A549 (cell line): Measurements from ENCODE around the gene TRIM45. TPM values are rescaled to one million over a fixed set of nuclear protein-coding genes. Genes with fewer than 3 reads are reported as not detected.

Source experiments
- ATAC-seq, 2 experiments: fragments of 200-7000 bp in 1 of 2; fragments of >200 bp in 1 of 2; cut with Nextera tagmentation in 1 of 2; cut with Tn5 transposase in 1 of 2; 3 replicates each; pipeline versions ENCODE4 v1.8.0 to v1.9.1; 2018 to 2020; ENCODE audit warnings: mild to moderate bottlenecking in 1 of 2, moderate library complexity in 1 of 2
- CTCF ChIA-PET: fragments of 300-600 bp; sonication (Branson Sonifier 250); formaldehyde crosslinking; extraction: SDS; loops from one replicate; lab custom pipeline; 2021; ENCODE audit warnings: antibody characterized with exemption, inconsistent platforms; lab: Yijun Ruan, JAX
- POLR2A ChIA-PET: fragments of 350-600 bp; formaldehyde crosslinking; extraction: SDS; loops from one replicate; lab custom pipeline; 2021; ENCODE audit warnings: antibody characterized with exemption, inconsistent platforms; lab: Yijun Ruan, JAX
- DNase-seq, 2 experiments: peaks; one replicate each; pipeline versions ENCODE4 v3.0.0 to v3.0.0-alpha.2; 2011 to 2016; ENCODE audit warnings: low read depth in 1 of 2, low spot score in 1 of 2
- FAIRE-seq: peaks from 2 replicates; lab custom pipeline; 2011; peaks lifted over from hg19 to GRCh38; lab: Jason Lieb, UNC
- H3K27ac ChIP-seq, 2 experiments: fragments of >200 bp; sonication (Bioruptor Twin); formaldehyde crosslinking; 3 replicates each; pipeline ENCODE4 v1.5.1; 2016 to 2017
- H3K4me1 ChIP-seq: fragments of >200 bp; sonication (Bioruptor Twin); formaldehyde crosslinking; 3 replicates; pipeline ENCODE4 v1.6.1; 2016
- H3K4me2 ChIP-seq: fragments of >200 bp; sonication (Bioruptor Twin); formaldehyde crosslinking; 3 replicates; pipeline ENCODE4 v1.6.1; 2016
- H3K4me3 ChIP-seq: fragments of >200 bp; sonication (Bioruptor Twin); formaldehyde crosslinking; 3 replicates; pipeline ENCODE4 v1.5.1; 2016
- H3K9me3 ChIP-seq: fragments of >200 bp; sonication (Bioruptor Twin); formaldehyde crosslinking; 3 replicates; pipeline ENCODE4 v1.6.1; 2016
- CBX8 ChIP-seq: fragments of 200-600 bp; sonication (generic); IDR thresholded peaks from 2 replicates; pipeline ENCODE4 v1.6.1; 2016
- CHD4 ChIP-seq: fragments of 200-600 bp; sonication (generic); IDR thresholded peaks from 2 replicates; pipeline ENCODE4 v1.6.1; 2016; ENCODE audit warnings: antibody characterized with exemption, mild to moderate bottlenecking, borderline replicate concordance
- ESRRA ChIP-seq: fragments of 150-350 bp; IDR thresholded peaks from 2 replicates; pipeline ENCODE4 v1.6.1; 2014; ENCODE audit warnings: mild to moderate bottlenecking, low read length, borderline replicate concordance
- HDAC2 ChIP-seq: fragments of 200-600 bp; sonication (generic); IDR thresholded peaks from 2 replicates; pipeline ENCODE4 v1.6.1; 2016
- HEYL ChIP-seq: fragments of 250-450 bp; sonication (Bioruptor Pico); IDR thresholded peaks from 2 replicates; pipeline ENCODE4 v1.8.0; 2021; ENCODE audit warnings: mild to moderate bottlenecking, moderate library complexity
- HOXB5 ChIP-seq: fragments of 250-450 bp; sonication (Bioruptor Pico); IDR thresholded peaks from 2 replicates; pipeline ENCODE4 v1.5.0; 2020; ENCODE audit warnings: mild to moderate bottlenecking, moderate library complexity
- JUNB ChIP-seq: fragments of >200 bp; sonication (Bioruptor Twin); formaldehyde crosslinking; IDR thresholded peaks from 2 replicates; pipeline ENCODE4 v1.6.1; 2016
- NFE2L2 ChIP-seq: fragments of 150-350 bp; conservative IDR thresholded peaks from 2 replicates; pipeline ENCODE4 v1.6.1; 2014; ENCODE audit warnings: low read length
- NR3C1 ChIP-seq: fragments of >200 bp; sonication (Bioruptor Twin); formaldehyde crosslinking; IDR thresholded peaks from 3 replicates; pipeline ENCODE4 v1.6.1; 2017
- PHF8 ChIP-seq: fragments of 200-600 bp; sonication (generic); IDR thresholded peaks from 2 replicates; pipeline ENCODE4 v1.6.1; 2016; ENCODE audit warnings: low read depth, mild to moderate bottlenecking, antibody characterized with exemption, moderate library complexity, borderline replicate concordance
- SREBF2 ChIP-seq: fragments of 450-650 bp; IDR thresholded peaks from 2 replicates; pipeline ENCODE4 v1.6.1; 2014; ENCODE audit warnings: mild to moderate bottlenecking, moderate library complexity
- ZC3H11A ChIP-seq: fragments of 450-650 bp; IDR thresholded peaks from 2 replicates; pipeline ENCODE4 v1.6.1; 2014; ENCODE audit warnings: antibody characterized with exemption, mild to moderate bottlenecking
- ZSCAN20 ChIP-seq: fragments of 250-450 bp; sonication (Bioruptor Pico); IDR thresholded peaks from 2 replicates; pipeline ENCODE4 v1.8.0; 2022; ENCODE audit warnings: mild to moderate bottlenecking, moderate library complexity
- WGBS: methylation state at CpG from one replicate; pipeline ENCODE4 v1.1.6; 2017; ENCODE audit errors: missing lambda C conversion rate; 5-methylcytosine and 5-hydroxymethylcytosine counted together
- polyA plus RNA-seq, 4 experiments: library from polyadenylated mRNA; depleted of rRNA in 3 of 4; stranded (reverse); fragments of >200 nt; fragmentation: RNase III in 1 of 4; extraction: RNeasy Plus Mini Kit Qiagen cat#74134 plus additional on column Dnase treatment in 1 of 4; gene quantifications; 2 replicates in 3 of 4; 3 replicates in 1 of 4; pipeline ENCODE4 v1.2.3, GENCODE V29; 2011 to 2017
- TF ChIP-seq, protein P1 (sequence below): IDR thresholded peaks from 2 replicates; pipeline ENCODE4 v1.6.1; 2012
- TF ChIP-seq, protein P2 (sequence below): fragments of 250-450 bp; sonication (Bioruptor Pico); IDR thresholded peaks from 2 replicates; pipeline ENCODE4 v1.5.0; 2021; ENCODE audit warnings: mild to moderate bottlenecking, moderate library complexity, borderline replicate concordance
- TF ChIP-seq, protein P3 (sequence below): fragments of >200 bp; sonication (Bioruptor Twin); formaldehyde crosslinking; IDR thresholded peaks from 3 replicates; pipeline ENCODE4 v1.5.1; 2016
- TF ChIP-seq, protein P4 (sequence below): fragments of 150-350 bp; IDR thresholded peaks from 2 replicates; pipeline ENCODE4 v1.6.1; 2014; ENCODE audit warnings: low read depth, mild to moderate bottlenecking, low read length
- TF ChIP-seq, protein P5 (sequence below): IDR thresholded peaks from 2 replicates; pipeline ENCODE4 v1.6.1; 2012
- TF ChIP-seq, protein P6 (sequence below): fragments of 250-450 bp; sonication (Bioruptor Pico); IDR thresholded peaks from 2 replicates; pipeline ENCODE4 v1.5.0; 2020; ENCODE audit warnings: low read depth, mild to moderate bottlenecking, moderate library complexity

The TRIM45 gene
- polyA plus RNA-seq, 2 of the 4 experiments (the other 2 are of a cell fraction) = 3.0 to 3.4 TPM

DNA sequence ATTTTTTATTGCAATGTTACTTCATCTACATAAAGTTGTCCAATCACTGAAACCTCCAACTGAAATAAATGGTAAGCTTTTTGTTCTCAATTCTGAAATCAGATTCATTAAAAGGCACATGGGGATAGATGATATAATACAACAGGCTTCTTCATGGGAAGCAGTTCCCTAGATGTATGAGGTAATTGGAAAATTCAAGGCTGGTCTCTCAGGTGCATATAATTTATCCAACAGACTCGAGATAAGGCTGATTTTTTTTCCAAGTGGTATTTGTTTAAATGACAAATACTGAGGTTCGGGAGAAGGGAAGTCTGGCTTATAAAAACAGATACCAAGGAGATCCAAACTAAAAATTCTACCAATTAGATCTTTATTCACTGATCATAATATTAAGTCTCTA, 14.2 kb downstream of the TRIM45 start:
- Histone ChIP-seq H3K4me3 (no peak overlapping the region), H3K4me1 (no peaks in the 10 kb centered on the region), H3K27ac (no peak overlapping the region), H3K4me2 (no peak overlapping the region), H3K9me3 (no peaks in the 10 kb centered on the region)
- ATAC-seq (no peak), FAIRE-seq (no peak), DNase-seq (no peak)
- 98% methylated on average over 2 of the region's 2 CpGs for WGBS
- TF ChIP-seq ZSCAN20 (CRISPR knock-in tag) (no peak), NFE2L2 (no peak), PHF8 (no peak), ESRRA (no peak), NR3C1 (no peak), ZC3H11A (no peak), HOXB5 (CRISPR knock-in tag) (no peak), JUNB (no peak), SREBF2 (no peak), CBX8 (no peak)
- TF ChIP-seq, protein P1, sequence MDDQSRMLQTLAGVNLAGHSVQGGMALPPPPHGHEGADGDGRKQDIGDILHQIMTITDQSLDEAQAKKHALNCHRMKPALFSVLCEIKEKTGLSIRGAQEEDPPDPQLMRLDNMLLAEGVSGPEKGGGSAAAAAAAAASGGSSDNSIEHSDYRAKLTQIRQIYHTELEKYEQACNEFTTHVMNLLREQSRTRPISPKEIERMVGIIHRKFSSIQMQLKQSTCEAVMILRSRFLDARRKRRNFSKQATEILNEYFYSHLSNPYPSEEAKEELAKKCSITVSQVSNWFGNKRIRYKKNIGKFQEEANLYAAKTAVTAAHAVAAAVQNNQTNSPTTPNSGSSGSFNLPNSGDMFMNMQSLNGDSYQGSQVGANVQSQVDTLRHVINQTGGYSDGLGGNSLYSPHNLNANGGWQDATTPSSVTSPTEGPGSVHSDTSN = no peak
- TF ChIP-seq, protein P2, sequence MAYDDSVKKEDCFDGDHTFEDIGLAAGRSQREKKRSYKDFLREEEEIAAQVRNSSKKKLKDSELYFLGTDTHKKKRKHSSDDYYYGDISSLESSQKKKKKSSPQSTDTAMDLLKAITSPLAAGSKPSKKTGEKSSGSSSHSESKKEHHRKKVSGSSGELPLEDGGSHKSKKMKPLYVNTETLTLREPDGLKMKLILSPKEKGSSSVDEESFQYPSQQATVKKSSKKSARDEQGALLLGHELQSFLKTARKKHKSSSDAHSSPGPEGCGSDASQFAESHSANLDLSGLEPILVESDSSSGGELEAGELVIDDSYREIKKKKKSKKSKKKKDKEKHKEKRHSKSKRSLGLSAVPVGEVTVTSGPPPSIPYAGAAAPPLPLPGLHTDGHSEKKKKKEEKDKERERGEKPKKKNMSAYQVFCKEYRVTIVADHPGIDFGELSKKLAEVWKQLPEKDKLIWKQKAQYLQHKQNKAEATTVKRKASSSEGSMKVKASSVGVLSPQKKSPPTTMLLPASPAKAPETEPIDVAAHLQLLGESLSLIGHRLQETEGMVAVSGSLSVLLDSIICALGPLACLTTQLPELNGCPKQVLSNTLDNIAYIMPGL (CRISPR knock-in tag) = no peak
- TF ChIP-seq, protein P3, sequence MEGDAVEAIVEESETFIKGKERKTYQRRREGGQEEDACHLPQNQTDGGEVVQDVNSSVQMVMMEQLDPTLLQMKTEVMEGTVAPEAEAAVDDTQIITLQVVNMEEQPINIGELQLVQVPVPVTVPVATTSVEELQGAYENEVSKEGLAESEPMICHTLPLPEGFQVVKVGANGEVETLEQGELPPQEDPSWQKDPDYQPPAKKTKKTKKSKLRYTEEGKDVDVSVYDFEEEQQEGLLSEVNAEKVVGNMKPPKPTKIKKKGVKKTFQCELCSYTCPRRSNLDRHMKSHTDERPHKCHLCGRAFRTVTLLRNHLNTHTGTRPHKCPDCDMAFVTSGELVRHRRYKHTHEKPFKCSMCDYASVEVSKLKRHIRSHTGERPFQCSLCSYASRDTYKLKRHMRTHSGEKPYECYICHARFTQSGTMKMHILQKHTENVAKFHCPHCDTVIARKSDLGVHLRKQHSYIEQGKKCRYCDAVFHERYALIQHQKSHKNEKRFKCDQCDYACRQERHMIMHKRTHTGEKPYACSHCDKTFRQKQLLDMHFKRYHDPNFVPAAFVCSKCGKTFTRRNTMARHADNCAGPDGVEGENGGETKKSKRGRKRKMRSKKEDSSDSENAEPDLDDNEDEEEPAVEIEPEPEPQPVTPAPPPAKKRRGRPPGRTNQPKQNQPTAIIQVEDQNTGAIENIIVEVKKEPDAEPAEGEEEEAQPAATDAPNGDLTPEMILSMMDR = no peak
- TF ChIP-seq, protein P4, sequence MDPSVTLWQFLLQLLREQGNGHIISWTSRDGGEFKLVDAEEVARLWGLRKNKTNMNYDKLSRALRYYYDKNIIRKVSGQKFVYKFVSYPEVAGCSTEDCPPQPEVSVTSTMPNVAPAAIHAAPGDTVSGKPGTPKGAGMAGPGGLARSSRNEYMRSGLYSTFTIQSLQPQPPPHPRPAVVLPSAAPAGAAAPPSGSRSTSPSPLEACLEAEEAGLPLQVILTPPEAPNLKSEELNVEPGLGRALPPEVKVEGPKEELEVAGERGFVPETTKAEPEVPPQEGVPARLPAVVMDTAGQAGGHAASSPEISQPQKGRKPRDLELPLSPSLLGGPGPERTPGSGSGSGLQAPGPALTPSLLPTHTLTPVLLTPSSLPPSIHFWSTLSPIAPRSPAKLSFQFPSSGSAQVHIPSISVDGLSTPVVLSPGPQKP = no peak
- TF ChIP-seq, protein P5, sequence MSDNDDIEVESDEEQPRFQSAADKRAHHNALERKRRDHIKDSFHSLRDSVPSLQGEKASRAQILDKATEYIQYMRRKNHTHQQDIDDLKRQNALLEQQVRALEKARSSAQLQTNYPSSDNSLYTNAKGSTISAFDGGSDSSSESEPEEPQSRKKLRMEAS = no peak
- CTCF ChIA-PET = interaction anchor here (1.0 to 1.4 kb wide), 4 partner anchors 8 to 177 kb away, joined by 3 to 5 read pairs (median 4); no protein-coding TSS in a partner anchor
- POLR2A ChIA-PET = no interaction called here

DNA sequence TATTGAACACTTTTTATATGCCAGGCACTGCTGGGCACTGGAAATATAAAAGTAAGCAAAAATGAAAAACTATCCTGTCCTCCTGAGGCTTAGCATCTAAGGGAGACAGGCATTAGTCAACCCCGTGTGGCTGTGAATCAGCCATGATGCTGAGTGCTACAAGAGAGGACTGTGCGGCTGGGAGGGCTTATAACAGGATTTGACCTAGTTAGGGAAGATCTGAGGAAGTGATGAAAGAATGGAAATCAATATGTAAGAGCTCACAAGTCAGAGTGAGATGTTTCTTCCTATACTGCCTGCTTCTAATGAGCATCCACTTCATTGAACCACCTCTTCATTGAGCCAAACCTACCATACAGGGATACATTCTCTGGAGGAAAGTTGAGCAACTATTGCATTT, 15.1 kb downstream of the TRIM45 start:
- DNase-seq (no peak), FAIRE-seq (no peak), ATAC-seq (no peak)
- no peak for TF ChIP-seq HDAC2
- no peak for TF ChIP-seq HEYL
- TF ChIP-seq, protein P6, sequence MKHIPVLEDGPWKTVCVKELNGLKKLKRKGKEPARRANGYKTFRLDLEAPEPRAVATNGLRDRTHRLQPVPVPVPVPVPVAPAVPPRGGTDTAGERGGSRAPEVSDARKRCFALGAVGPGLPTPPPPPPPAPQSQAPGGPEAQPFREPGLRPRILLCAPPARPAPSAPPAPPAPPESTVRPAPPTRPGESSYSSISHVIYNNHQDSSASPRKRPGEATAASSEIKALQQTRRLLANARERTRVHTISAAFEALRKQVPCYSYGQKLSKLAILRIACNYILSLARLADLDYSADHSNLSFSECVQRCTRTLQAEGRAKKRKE (CRISPR knock-in tag) = no peak
- TF ChIP-seq JUNB = no peak
- TF ChIP-seq CHD4 = no peak
- Histone ChIP-seq H3K9me3 (no peaks in the 10 kb centered on the region), H3K27ac (no peak overlapping the region), H3K4me1 (no peaks in the 10 kb centered on the region), H3K4me2 (no peak overlapping the region), H3K4me3 (no peak overlapping the region)
- whole genome bisulfite sequencing = 87% methylated on average over 2 of the region's 2 CpGs
- ChIA-PET CTCF (interaction anchor here (1.2 to 1.3 kb wide), 2 partner anchors 16 to 39 kb away, joined by 3 to 4 read pairs; no protein-coding TSS in a partner anchor), POLR2A (no interaction called here)
